ENCODE results near the gene HYAL4.

GRCh38 chr7:123805287-123805686 is 39.7 kb upstream of the HYAL4 start:
- TF ChIP-seq POLR2A (IDR thresholded peaks at IDR 0.05; ENCODE audit: low read length): no peak
- TF ChIP-seq GATA1 (IDR thresholded peaks at IDR 0.05; ENCODE audit: low read depth, low read length): no peak

All from erythroblast (primary cell).